LoVo (cell line): Measurements from ENCODE around the gene TMEM132D.
"Not testable (repeated sequence)": the region's sequence is repeated elsewhere in the genome, so short reads cannot be mapped to it uniquely, and the experiment has no call there.

Experiments used
- DNase-seq: peaks from one replicate; pipeline ENCODE4 v3.0.0-alpha.2; 2016; ENCODE audit warnings: low spot score

Gene TMEM132D

GRCh38 chr12:129234209-129234608, 669.6 kb downstream of the TMEM132D start:
- DNase-seq: no peak

GRCh38 chr12:129231491-129231890, 672.3 kb downstream of the TMEM132D start:
- no peak for DNase-seq

GRCh38 chr12:129230995-129231394, 672.8 kb downstream of the TMEM132D start:
- no peak for DNase-seq

DNA sequence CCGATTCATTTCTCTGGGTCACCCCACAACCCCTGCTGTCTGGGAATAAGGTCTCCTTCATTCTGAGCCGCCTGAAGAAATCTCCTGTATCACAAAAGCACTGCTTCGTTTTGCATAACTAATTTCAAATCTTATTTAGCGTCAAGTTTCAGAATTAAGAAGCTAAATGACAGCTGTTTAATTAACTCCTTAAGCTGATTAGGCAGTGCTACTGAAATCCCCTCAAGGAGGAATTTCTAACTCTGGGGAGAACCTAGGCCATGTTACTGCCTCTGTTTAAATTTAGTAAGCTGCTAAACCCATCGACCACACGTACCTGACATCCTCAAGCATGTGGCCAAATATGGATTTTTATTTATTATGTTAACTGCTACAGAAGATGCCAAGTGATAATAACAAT, 677.0 kb downstream of the TMEM132D start:
- DNase-seq: no peak

DNA sequence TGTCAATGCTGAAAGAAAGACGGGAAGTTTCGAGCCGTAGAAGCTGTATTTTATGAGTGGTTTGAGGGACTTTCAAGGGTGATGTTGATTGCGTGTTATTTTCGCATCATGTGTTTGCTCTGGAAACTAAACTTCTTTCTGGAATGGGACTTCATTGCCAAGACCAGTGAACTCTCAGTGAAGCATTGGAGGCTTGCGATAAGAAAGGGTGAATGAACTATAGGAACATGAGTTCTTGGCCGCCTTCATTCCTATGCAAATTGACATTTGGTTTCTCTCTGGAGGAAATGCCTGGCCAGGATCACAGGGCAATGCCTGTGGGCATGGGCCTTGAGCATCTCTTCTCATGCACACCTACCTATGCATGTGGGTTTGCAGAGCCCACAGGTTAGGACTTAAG, 677.8 kb downstream of the TMEM132D start:
- DNase-seq: no peak

- DNase-seq: no peak
Observed at GRCh38 chr12:129215556-129215955, 688.3 kb downstream of the TMEM132D start.

DNA sequence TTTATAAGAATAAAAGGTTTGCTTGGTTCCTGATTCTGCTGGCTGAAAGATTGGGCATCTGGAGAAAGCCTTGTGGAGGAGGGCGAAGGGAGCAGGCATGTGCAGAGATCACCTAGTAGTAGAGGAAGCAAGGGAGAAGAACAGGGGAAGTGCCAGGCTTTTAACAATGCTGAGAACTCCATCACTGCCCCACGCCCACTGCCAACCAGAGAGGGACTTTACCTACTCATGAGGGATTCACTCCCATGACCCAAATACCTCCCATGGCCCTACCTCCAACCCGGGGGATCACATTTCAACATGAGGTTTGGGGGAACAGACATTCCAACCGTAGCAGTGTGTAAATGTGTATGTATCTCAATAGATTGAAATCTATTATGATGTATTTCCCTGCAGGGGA, 690.3 kb downstream of the TMEM132D start:
- DNase-seq: no peak

GRCh38 chr12:129211862-129212630, 691.8 kb downstream of the TMEM132D start:
- DNase-seq: no peak

GRCh38 chr12:129208566-129208965, 695.3 kb downstream of the TMEM132D start:
- DNase-seq: no peak

DNA sequence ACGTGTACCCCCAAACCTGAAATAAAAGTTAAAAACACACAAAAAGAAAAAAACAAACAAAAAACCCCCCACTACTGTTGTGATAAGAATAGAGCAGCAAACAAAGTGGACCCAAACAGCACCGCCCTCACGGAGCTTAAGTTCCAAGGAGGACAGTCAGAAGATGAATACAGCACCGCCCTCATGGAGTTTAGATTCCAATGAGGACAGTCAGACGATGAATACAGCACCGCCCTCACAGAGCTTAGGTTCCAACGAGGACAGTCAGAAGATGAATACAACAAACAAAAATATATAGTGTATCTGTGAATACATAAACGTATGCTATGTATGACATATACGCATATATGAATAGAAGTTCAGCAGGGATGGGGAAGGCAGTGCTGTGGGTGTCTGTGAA, 696.7 kb downstream of the TMEM132D start:
- no peak for DNase-seq

DNA sequence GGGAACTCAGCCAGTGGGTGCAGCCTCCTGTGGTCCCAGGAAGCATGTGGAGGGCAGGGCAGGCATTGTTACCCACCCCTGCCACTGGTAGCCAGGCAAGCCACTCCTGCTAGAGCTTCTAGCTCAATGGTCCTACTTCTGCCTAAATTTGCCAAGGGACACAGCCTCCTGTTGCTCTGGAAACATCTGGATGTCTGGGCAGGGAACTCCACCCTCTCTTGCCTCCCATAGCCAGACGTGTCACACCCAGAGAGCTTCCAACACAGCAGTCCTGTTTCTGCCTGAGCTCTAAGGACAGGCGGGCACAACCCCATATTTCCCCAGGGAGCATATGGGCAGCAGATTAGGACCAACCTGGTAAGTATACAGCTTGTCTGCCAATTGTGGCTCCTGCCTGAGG, 700.4 kb downstream of the TMEM132D start:
- DNase-seq: no peak

DNA sequence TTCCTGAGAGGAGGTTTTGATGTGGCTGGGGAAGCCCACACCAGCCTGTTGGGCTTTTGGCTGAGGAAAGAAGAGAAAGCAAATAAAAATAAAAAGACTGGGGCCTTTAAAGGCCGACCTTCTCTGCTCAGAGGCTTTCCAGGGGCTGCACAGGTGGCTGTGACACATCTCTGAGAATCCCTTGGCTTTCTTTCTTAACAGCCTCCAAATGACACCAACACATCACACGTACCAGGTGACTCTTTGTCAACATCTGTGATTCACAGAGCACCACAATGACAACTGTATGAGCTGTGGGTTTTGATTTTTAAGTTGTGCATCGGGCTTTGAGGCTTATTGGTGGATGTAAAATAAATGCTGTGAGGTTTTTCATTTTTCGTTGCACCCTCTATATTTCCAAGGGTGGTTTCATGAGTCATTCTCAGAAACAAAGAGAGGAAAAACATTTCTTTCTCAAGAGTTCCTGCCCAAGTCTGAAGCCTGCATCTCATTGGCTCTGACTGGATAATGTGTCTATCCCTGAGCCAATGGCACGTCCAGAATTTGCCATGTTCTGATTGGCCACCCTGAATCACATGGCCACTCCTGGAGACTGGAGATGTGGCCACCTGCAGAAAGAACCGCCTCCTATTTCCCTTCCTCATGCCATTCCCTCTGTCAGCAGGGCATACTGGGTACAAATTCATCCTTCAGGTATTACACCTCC, 701.6 kb downstream of the TMEM132D start:
- DNase-seq: no peak

- DNase-seq: no peak
Observed at GRCh38 chr12:129201029-129201428, 702.8 kb downstream of the TMEM132D start.

DNA sequence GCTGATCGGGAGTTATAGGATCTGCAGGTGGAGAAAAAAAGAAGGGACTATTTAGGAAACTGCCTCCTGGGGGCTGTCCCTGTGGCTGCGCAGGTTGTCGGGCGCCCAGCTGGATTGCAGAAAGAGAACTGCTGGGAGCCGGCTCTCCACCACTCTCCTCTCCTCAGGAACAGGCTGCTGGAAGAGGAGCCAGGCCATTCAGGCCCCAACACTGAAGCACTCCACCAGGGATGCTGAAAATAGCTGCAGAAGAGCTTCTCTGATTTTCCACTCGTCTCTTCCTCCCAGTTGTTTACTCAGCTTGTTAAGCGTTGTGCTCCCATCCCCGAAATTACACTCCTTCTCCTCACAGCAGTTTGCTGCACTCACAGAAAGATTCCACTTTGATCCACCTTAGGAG, 703.2 kb downstream of the TMEM132D start:
- DNase-seq: no peak

DNA sequence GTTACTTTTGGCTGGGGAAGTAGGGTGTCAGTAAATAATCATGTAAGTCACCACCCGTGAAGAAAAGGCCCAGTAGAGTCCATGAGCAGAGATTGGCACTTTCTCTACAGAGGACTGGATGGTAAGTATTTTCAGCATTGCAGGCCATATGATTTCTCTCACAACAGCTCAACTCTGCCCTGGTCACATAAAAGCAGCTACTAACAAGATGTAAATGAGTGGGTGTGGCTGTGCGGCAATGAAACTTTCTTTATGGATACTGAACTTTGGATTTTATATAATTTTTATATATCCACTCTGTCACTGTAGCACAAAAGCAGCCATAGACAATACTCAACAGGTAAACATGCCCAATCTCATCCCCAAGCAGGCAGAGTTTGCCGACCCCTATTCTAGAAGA, 706.9 kb downstream of the TMEM132D start:
- DNase-seq: no peak

GRCh38 chr12:129195081-129195480, 708.7 kb downstream of the TMEM132D start:
- no peak for DNase-seq

DNA sequence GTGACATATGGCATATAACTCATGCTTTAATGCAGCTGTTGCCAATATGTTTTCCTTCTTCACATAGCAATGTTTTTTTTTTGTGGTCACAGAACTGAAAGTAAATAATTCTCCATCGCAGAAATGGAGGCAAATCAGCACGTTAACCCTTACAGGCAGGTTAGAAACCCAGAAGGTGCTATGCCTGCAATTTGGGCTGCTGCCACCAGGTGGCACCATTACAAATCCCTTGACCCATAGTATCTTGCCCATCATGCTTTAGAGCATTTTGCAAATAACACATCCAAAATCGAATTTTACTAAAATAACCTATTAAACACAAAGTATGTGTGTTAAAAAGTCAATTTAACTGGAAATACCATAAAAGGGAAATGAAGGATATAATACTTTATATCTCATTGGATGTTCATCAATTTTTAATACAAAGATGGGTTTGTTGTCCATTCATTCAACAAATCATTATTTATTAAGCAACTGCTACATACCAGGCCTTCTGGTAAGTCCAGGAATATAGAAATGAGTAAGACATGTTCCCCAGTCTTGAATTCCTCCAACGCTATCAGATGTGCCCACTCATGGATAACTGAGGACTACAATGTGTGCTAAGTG, 710.5 kb downstream of the TMEM132D start:
- no peak for DNase-seq

DNA sequence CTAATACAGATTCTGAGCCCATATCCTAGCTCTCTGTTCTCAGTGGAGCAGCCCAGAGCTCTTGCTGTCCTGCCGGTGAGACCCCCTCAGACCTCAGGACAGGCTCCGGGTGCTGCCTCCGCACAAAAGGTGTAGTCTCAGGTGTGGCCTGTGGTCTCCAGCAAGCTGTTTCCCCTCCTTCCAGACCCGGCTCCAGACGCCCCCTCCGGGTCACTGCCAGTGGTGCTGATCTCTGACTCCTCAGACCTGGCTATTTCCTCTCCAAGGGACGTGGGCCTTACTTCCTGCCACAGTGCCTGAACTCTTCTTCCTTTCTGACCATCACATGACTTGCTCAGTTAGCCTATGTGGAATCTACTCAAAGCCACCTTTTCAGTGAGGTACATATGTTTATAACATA, 713.0 kb downstream of the TMEM132D start:
- no peak for DNase-seq

DNA sequence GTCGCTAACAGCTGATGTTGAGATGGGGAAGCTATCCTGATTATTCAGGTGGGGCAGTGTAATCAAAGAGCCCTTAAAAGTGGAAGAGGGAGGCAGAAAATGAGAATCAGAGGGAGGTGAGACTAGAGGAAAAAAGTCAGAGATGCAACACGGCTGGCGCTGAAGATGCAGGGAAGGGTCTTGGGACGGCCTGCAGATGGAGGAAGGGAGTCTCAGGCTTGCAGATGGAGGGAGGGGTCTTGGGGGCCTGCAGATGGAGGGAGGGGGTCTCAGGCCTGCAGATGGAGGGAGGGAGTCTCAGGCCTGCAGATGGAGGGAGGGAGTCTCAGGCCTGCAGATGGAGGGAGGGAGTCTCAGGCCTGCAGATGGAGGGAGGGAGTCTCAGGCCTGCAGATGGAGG, 713.9 kb downstream of the TMEM132D start:
- DNase-seq: not testable (repeated sequence)

DNA sequence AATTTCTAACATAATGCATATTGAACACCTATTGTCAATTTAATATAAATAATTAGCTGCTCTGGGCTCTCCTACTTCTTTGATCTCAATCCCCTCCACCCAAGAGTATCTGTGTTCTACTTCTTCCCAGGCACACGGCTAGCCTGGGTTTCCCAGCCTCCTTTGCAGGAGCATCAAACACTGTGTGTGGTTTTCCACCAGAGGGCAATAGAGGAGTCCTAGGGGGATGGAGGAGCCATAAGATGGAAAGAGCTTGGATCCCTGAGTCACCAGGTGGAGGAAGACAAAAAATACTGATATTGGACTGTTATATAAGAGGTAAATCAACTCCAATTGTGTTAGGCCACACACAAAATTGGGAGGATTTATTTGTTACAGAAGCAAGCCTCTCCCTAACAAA, 716.9 kb downstream of the TMEM132D start:
- no peak for DNase-seq

DNA sequence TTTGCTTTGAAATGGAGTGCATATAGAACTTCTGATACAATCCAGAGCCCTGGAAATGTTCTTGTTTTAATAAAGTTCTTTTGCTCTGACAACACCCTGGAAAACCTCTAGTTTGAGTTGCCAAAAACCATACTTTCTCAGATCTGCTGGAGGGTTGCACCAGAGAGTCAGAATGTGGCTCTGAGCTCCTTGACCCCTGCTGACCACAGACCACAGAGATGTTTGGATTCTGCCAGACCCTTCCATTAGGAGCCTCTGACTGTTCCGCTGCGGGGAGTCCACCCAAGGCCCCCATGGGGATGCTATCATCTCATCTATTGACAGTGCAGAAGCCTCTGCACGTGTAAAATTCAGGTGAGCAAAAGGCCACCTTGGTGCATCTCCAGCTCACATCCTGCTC, 718.0 kb downstream of the TMEM132D start:
- no peak for DNase-seq

DNA sequence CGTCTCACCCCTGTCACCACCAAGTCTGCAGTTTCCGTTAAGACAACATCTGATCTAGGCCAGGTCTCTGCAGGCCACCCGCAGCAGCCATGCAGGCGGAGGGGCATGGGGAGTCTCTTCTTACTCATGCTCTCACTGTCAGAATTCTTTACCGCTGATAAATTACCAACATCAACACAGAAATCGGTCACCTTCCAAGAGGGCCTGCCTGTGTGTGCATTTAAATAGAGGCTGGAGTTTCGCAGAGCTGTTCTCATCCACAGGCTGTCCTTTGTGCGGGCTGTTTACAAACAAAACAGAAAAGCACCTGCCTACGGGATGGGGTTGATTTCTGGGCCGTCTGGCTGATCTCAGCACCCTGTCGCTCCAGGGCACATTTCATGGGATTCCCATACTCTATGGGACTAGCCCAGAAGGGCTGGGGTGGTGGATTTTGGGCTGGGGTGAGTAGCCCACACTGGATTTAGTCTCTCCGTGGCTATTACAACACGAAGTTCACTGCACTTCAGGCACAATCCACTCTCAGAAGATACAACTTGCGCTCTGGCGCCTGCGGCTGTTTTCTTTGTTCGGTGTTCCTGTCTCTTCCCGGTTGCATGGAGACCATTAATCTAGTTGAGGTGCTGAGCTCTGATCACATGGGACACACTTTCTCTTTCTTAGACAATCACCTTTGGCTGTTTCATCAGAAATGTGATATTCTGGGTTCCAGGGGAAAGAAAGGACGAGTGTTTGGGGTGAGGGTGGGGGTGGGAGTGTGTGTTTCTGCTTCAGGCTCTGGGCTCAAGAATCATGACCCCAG, 719.5 kb downstream of the TMEM132D start:
- no peak for DNase-seq
